NCI-H2171 treated with DMSO at 0.1 percent for 48 hours (cell line): ENCODE measurements around the gene FFAR1.
A peak's percentile ranks its signal among the peaks of the same experiment; 100 is the strongest.

Source experiments
- DNase-seq: peaks from one replicate; lab custom pipeline; 2025; lab: John Stamatoyannopoulos, UW

Gene FFAR1

DNA sequence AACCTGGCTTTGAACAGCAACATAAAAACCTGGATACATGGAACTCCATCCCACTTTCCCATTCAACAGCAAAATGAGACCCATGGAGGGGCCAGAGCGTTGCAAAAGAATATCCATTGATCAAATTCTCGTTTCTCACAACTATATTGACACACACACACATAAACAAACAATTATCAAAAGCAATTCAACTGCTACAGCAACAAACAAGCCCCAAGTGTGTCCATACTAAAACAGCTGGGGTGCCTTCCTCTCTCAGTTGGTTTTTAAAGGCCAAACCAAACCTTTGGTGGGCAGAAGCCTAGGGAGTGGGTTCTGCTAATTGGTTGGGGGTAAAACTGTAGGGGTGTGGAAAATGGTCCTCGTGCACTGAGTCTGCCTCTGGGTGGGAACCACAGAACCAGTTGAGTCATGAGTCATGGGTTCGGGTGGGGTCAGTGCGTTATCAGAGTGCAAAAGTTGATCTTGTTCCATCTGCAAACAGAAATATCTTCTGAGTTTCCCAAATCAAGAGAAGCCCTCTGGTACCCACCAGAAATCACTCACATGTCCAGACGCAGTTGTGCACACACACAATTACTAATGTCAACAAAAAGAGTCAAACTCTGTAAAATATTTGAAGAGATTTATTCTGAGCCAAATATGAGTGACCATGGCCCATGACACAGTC, 41.6 kb downstream of the FFAR1 start:
- no peak for DNase-seq

DNA sequence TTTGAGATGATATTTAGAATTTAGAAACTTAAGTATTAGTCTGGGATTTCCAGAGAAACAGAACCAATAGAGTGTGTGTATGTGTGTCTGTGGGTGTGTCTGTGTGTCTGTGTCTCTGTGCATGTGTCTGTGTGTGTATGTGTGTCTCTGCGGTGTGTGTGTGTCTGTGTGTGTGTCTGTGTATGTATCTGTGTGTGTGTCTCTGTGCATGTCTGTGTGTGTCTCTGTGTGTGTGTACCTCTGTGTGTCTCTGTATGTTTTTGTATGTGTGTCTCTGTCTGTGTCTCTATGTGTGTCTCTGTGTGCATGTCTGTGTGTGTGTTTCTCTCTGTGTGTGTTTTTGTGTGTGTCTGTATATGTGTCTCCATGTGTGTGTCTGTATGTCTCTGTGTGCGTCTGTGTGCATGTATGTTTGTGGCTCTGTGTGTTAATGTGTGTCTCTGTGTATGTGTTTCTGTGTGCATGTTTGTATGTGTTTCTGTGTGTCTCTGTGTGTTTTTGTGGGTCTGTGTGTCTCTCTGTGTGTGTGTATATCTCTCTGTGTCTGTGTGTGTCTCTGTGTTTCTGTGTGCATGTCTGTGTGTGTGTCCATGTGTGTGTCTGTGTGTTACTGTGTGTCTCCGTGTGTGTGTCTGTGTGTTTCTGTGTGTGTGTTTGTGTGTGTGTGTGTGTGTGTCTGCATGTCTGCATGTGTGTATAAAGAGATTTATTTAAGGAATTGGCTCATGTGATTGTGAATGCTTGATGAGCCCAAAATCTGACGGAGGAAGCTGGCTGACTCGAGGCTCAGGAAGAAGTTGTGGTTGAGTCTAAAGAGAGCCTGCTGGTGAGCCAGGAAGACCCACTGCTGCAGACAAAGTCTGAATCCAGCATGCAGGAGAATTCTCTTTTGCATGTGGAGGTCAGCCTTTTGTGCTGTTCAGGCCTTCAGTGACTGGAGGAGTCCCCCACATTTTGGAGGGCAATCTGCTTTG, 45.3 kb downstream of the FFAR1 start:
- DNase-seq, result no peak

DNA sequence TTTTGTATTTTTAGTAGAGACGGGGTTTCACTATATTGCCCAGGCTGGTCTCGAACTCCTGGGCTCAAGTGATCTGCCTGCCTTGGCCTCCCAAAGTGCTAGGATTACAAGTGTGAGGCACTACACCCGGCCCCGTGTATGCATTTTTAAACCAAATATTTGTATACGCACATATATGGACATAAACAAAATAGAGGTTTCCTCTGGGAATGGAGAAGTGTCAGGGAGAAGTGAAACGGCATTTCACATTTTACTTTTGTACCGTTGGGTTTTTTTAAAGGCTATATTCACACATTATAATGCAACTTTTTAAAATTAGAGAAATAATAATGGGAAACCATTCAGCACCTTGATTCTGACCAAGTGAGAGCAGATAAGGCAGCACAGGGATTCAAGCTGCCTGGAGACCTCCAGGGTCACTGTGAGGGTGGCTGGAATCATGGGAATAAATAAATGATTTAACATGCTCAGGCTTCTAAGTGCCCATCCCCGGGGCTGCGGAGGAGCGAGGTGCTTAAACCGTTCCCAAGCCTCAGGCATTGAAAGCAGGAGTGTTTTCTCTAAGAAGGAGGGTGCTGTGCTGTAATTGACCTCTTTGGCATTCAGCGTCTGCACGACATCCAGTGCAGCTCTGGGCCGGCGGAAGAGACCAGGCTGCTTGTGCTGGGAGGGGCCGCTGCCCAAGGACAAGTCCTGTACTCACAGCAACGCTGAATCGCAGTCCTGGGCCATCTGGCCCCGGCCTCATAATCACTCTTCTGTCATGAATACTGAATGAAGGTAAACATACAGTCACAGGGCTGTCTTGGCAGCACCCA, 47.9 kb downstream of the FFAR1 start:
- peak; percentile 50 for DNase-seq

DNA sequence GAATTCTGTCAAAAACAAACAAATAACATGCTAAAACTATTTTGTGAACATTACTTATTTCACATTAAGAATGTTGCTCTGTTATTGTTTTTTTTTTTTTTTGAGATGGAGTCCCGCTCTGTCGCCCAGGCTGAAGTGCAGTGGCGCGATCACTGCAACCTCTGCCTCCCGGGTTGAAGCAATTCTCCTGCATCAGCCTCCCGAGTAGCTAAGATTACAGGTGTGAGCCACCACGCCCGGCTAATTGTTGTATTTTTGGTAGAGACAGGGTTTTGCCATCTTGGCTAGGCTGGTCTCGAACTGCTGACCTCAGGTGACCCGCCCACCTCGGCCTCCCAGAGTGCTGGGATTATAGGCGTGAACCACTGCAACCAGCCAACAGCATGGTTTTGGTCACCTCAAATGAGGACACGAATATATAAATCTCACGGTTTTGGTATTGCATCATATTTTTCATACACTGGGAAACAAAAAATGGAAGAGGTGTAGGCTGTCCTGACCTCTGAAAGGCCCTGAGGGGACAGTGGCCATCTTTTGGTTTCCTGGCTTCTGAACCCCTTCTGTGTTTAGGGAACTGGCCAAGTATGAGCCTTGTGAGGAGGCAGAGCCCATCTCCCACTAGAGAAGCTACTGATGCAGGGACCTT, 48.7 kb downstream of the FFAR1 start:
- DNase-seq, result no peak

GRCh38 chr19:35397064-35397463, 49.4 kb downstream of the FFAR1 start:
- DNase-seq, result peak; percentile 45
